Fibroblast of mammary gland (primary cell): ENCODE measurements around the gene RND2.

Source experiments
- DNase-seq: peaks from one replicate; pipeline ENCODE4 v3.0.0-alpha.2; 2010; ENCODE audit warnings: low read depth
- H3K4me3 ChIP-seq: 2 replicates; pipeline ENCODE4 v1.5.1; 2011; ENCODE audit warnings: low read depth, mild to moderate bottlenecking, low read length, moderate library complexity; ENCODE audit not compliant: control insufficient read depth
- TF ChIP-seq, protein P1 (sequence below): conservative IDR thresholded peaks from 2 replicates; pipeline ENCODE4 v1.5.1; 2011; ENCODE audit warnings: low read depth, low read length, inconsistent platforms; ENCODE audit not compliant: control insufficient read depth, insufficient read depth

The RND2 gene

DNA sequence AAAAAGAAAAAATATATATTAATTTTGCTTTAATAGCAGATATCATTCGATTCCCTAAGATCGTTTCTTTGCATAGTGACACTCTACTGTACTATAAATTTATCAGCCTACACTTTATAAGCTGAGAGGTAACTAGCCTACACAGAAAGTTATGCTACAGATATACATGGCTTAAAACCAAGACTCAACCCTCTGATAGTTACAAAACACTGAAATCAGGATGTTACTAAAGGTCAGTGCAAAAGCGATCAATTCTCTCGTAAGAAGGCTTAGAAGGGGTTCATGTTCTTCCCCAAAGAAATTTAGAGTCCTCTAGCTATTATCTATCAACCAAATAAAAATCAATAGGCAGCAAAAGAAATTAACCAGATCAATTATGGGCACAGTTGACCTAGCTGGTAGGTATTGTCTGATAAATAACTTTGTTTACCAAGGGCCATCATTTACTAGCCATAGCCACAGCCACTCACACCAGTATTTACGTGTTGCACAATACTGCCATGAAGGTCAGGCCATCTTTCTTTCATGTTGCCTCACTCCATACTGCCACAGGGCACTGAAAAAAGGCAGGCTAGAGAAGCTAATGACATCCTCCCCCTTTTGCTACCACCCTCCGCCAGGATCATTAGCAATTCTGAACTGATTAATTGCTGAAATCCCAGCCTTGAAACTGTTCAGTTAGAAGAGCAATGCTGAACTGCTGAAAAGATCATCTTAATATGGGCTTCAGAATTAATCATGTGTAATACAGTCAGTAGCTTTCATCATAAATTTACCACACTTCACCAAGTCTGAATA is 43.7 kb downstream of the RND2 start:
- DNase-seq, result no peak
- TF ChIP-seq, protein P1, sequence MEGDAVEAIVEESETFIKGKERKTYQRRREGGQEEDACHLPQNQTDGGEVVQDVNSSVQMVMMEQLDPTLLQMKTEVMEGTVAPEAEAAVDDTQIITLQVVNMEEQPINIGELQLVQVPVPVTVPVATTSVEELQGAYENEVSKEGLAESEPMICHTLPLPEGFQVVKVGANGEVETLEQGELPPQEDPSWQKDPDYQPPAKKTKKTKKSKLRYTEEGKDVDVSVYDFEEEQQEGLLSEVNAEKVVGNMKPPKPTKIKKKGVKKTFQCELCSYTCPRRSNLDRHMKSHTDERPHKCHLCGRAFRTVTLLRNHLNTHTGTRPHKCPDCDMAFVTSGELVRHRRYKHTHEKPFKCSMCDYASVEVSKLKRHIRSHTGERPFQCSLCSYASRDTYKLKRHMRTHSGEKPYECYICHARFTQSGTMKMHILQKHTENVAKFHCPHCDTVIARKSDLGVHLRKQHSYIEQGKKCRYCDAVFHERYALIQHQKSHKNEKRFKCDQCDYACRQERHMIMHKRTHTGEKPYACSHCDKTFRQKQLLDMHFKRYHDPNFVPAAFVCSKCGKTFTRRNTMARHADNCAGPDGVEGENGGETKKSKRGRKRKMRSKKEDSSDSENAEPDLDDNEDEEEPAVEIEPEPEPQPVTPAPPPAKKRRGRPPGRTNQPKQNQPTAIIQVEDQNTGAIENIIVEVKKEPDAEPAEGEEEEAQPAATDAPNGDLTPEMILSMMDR, result no peak
- no peak overlapping the region for H3K4me3 ChIP-seq

DNA sequence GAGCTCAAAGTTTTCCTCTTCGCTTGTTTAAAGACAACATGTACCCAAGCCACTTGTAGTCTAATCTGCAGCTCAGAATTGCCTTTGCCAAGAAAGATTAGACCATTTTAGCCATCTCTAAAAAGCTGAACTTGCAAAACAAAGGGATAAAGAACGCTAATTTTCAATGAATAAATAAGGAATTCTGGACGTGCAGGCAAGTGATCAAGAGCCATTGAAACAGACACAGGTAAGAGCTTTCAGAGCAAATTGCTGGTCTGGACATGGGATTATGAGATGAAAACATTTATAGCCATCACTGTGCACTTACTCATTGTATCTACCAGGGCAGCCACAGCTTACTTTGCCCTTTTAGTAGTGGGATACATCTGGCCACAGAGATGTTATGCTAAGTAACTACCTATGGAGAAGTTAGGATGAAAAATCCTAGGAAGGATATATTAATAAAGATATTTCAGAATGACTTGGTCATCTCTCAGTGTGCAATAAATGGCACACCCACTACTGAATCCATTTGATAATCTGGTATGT is 44.4 kb downstream of the RND2 start:
- TF ChIP-seq, protein P1, result no peak
- H3K4me3 ChIP-seq, result no peak overlapping the region
- DNase-seq, result no peak

DNA sequence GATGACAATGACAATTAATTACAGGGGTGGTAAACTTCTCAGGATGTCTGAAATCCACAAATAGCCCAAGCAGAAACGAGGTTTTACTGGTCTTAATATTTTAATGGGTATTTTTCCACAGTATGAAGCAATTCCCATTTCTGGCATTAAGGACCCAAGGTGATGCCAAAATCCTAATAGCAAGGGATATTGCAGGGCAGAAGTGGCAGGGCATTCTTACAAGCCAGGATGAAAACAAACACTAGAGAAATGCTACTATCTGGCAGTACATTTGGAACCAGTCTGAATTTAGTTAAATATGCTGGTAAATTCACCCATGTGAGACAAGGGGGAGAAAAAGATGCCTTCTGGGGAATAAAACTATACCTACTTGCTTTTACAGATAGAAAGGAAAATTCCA is 45.2 kb downstream of the RND2 start:
- DNase-seq, result no peak

GRCh38 chr17:43070872-43071271 is 45.8 kb downstream of the RND2 start:
- TF ChIP-seq, protein P1, result no peak
- no peak for DNase-seq

More for the DNA sequence above, 45.2 kb downstream of the RND2 start:
- TF ChIP-seq, protein P1, result no peak
- no peak overlapping the region for H3K4me3 ChIP-seq

GRCh38 chr17:43074869-43075268 is 49.8 kb downstream of the RND2 start:
- DNase-seq, result no peak
- H3K4me3 ChIP-seq, result no peak overlapping the region
- TF ChIP-seq, protein P1, result no peak

More at GRCh38 chr17:43070872-43071271, 45.8 kb downstream of the RND2 start:
- H3K4me3 ChIP-seq, result no peak overlapping the region

- TF ChIP-seq, protein P1, result no peak
- no peak overlapping the region for H3K4me3 ChIP-seq
- DNase-seq, result no peak
Measured at GRCh38 chr17:43079641-43080302, 54.7 kb downstream of the RND2 start.
